Measurements from ENCODE around the gene RAP1A.

Gene RAP1A

GRCh38 chr1:111619635-111620440, at the start of gene RAP1A:
RAP1A (plus strand) TSS chr1:111619789; CDS start chr1:111691361, 71,572 bp downstream.
- DNase-seq (ENCODE audit: low read depth, low spot score), result peak; percentile 93
- in situ Hi-C loops (cut with HindIII; ENCODE audit: low sequenced_read_pairs), result no loop called here
- no peak for TF ChIP-seq CTCF (IDR thresholded peaks at IDR 0.05; ENCODE audit: low read depth, low read length)
- H3K4me3 ChIP-seq (ENCODE audit: low read depth, low read length), result peak within 1 kb of the TSS; percentile 81

DNA sequence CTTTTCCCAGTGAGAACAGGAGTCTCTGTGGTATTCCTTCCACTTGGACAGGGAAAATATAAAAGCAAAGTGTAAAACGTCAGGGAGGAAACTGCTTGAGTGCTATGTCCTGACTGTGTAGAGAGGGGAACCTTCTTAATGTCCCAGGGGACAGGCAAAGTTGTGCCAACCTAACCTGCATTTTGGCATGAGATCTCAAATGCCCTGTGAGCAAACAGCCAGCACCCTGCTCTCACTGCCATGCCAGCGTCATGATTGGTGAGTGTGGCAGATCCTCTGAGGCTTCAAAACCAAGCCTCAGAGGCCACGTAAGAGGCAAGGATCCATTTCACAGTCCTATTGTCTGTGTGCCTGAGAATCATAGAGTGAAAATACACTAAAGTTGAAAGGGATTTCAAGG, 49.7 kb upstream of the RAP1A start:
- in situ Hi-C loops (cut with HindIII; ENCODE audit: low sequenced_read_pairs), result no loop called here
- no peak for DNase-seq (ENCODE audit: low read depth, low spot score)
- H3K4me3 ChIP-seq (ENCODE audit: low read depth, low read length), result no peak overlapping the region
- no peak for TF ChIP-seq CTCF (IDR thresholded peaks at IDR 0.05; ENCODE audit: low read depth, low read length)

GRCh38 chr1:111570781-111571181, 48.8 kb upstream of the RAP1A start:
- in situ Hi-C loops (cut with HindIII; ENCODE audit: low sequenced_read_pairs), result no loop called here
- H3K4me3 ChIP-seq (ENCODE audit: low read depth, low read length), result no peak overlapping the region
- TF ChIP-seq CTCF (IDR thresholded peaks at IDR 0.05; ENCODE audit: low read depth, low read length), result peak; percentile 21
- DNase-seq (ENCODE audit: low read depth, low spot score), result no peak

- in situ Hi-C loops (cut with HindIII; ENCODE audit: low sequenced_read_pairs), result no loop called here
- no peak for DNase-seq (ENCODE audit: low read depth, low spot score)
- TF ChIP-seq CTCF (IDR thresholded peaks at IDR 0.05; ENCODE audit: low read depth, low read length), result no peak
- no peak overlapping the region for H3K4me3 ChIP-seq (ENCODE audit: low read depth, low read length)
Measured at GRCh38 chr1:111571239-111571638, 48.4 kb upstream of the RAP1A start.

DNA sequence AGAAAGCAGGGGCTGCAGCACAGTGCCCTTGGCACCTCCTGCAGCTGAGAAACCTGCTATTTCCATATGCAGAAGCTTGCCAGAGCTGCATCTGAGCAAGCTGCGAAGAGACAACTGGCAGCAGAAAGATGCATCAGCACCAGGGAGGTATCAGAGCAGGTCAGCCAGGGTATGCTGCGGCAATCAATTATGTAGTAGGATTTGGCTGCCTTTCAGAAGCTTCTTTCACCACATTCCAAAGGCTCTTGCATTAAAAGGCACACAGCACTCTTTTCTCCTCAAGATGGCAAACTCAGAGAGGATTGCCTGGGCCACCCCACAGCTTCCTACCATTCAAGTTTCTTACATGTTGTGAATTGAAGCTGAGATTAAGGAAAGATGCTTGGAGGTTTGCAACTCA, 47.6 kb upstream of the RAP1A start:
- peak; percentile 50 for DNase-seq (ENCODE audit: low read depth, low spot score)
- no peak for TF ChIP-seq CTCF (IDR thresholded peaks at IDR 0.05; ENCODE audit: low read depth, low read length)
- no peak overlapping the region for H3K4me3 ChIP-seq (ENCODE audit: low read depth, low read length)
- in situ Hi-C loops (cut with HindIII; ENCODE audit: low sequenced_read_pairs), result no loop called here

- H3K4me3 ChIP-seq (ENCODE audit: low read depth, low read length), result no peak overlapping the region
- in situ Hi-C loops (cut with HindIII; ENCODE audit: low sequenced_read_pairs), result no loop called here
- no peak for TF ChIP-seq CTCF (IDR thresholded peaks at IDR 0.05; ENCODE audit: low read depth, low read length)
- no peak for DNase-seq (ENCODE audit: low read depth, low spot score)
Measured at GRCh38 chr1:111576547-111576946, 43.0 kb upstream of the RAP1A start.
